NCI-H526 (cell line): Measurements from ENCODE around the gene ARHGAP22.

Experiments
- DNase-seq, 2 experiments: peaks; one replicate each; lab custom pipeline; 2025; lab: John Stamatoyannopoulos, UW

The ARHGAP22 gene

GRCh38 chr10:48463318-48464003, 141.4 kb downstream of the ARHGAP22 start:
- no peak for DNase-seq

GRCh38 chr10:48462482-48463020, 142.3 kb downstream of the ARHGAP22 start:
- no peak for DNase-seq

DNA sequence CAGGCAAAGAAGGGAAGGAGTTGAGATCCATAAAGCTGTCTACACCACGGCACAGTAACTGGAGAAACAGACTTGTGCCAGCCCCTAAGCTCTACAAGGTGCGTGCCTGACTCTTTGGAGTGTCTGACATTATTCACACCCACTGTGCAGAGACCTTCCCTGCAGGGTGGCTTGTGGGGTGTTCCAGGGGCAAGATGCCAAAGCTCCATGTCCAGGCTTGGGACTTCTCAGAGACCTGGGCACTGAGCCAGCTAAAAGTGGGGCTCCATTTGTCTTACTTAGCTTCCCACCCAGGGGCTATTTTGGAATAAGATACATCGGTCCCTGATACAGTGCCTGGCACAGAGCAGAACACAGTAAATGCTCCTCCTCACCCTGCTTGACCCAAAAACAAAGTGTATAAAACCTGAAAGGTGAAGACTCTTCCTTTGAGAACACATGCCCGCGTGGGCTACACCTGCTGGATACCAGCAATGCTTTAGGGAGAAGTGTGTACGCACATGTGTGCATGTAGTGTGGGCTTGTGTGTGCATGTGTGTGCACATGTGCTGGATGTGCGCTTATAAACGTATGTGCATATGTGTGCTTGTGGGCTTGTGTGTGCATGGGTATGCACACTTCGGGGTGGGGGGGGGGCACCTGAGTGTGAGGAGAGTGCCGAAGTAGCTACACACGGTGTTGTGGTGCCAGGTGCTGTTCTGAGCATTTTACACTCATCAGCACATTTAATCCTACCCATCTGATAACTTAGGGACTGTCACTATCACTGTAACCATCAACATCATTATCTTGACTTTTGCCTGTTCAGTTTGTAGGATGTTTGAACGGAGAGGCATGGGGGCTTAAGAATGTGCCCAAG, 143.0 kb downstream of the ARHGAP22 start:
- no peak for DNase-seq

GRCh38 chr10:48460182-48460581, 144.7 kb downstream of the ARHGAP22 start:
- no peak for DNase-seq

- DNase-seq, result no peak
Measured at GRCh38 chr10:48459270-48460150, 145.4 kb downstream of the ARHGAP22 start.

DNA sequence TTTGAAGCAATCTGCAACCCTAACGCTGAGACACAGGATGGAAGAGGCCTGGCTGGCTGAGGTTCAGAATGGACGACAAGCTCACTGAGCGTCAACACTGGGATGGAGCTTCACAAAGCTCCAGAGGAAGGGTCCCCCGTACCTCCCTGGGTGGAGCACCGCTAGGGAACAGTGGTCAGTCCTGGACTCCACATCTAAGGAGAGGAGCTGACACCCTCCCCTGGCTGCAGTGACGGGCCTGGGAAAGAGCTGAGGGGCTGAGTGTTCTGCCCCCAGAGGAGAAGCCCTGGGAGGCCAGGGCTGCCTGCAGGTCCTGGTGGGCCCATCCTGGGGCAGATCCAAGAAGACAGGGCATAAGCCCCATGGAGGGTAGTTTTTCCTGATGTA, 146.2 kb downstream of the ARHGAP22 start:
- DNase-seq, result no peak

DNA sequence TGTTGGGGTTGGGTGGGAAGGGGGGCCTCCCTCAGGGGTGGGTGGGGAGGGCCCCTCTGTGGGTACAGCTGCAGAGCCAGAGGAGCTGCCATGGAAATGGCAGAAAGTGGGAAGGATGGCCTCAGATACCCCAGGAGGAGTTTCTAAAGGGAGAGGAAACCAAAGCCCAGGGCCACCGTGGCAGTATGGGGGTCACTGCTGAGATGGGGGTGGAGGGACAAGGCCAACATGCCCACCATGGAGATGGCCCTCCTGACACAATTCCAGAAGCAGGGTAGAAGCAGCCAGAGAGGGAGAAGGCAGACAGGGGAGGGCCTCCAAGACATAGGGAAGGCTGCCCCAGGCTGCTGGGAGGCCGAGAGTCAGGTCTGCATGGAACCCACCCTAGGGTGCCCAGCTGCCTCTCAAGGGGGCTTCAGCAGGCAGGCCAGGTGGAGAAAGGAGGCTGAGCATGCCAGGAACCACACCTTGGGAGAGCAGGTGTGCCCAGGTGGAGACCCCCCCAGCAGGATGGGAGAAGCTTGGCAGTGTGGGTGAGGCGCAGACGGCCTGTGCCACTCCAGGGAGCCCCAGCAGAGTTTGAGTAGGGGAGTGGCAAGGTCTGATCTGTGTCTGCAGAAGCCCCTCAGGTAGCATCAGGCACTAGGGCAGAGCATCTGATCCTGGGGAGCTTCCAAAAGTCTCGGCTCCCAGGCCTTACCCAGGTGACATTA, 146.8 kb downstream of the ARHGAP22 start:
- no peak for DNase-seq

GRCh38 chr10:48456808-48457761, 147.8 kb downstream of the ARHGAP22 start:
- DNase-seq, result no peak

GRCh38 chr10:48456361-48456804, 148.5 kb downstream of the ARHGAP22 start:
- DNase-seq, result no peak

DNA sequence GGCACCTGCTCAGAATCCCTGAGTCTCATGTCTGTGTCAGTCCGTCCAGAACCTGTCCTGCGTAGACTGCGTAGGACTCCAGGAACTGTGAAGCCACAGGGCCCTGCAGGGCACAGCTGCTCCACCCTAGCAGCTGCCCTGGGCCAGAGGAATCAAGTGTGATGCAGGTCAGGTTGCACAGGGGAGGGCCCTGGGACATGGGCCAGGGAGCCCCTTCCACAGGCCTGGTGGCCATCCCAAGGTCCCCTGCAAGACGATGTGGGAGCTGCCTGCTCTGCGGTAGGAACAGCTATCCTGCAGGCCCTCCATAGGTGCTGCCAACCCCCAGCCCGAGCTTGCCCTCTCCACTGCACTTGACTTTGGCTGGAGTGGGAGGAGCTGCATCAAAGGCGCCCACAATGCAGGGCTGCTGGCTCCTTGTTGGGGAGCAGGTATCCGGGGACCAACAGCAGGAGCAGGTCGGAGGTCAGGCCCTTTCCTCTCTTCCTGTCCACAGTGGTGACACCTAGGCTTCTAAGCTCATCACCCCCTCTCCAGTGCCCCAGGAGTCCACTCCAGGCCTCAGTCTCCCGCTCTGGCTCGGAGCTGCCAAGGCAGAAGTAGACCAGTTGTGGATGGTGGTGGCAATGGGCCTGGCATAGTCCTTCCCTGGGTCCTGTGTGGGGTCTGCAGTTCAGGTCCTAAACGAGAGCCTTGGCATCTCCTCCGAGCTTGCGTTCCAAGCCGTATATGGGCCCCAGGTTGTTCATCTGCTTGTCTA, 149.3 kb downstream of the ARHGAP22 start:
- no peak for DNase-seq

GRCh38 chr10:48455055-48455391, 149.8 kb downstream of the ARHGAP22 start:
- DNase-seq, result no peak

DNA sequence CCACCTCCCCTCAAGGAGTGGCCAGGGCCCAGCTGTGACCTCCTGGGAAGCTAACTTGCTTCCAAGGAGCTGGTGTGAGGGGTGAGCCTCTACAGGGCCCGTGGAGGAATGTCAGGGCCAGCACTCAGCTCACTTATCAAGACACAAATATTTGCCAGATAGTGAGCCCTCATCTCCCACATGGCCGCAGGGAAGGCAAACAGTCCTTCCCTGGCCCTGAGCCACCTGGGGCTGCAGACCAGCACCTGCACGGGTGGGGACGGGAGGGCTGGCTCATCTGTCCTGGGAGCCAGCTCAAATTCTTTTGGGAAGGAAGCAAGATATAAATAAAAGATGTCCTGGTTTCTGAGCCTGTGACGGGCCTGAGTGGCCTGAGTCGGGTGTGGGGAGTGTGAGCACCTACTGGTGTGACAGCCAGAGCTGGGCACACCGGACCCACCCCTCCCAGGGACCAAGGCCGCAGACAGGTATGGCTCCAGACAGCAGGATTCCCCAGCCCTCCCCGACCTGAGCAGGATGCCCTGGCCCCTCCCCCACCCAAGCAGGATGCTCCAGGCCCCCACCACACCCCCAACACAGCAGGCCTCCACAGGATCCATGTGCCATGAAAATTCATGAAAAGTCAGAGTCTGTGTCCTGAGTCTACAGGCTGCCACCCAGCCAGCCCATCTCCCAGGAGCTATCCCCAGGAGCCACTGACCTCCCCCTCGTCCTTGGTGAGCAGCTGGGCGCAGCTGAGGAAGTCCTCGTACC, 150.4 kb downstream of the ARHGAP22 start:
- no peak for DNase-seq

GRCh38 chr10:48453451-48454301, 151.2 kb downstream of the ARHGAP22 start:
- DNase-seq, result no peak

- no peak for DNase-seq
Measured at GRCh38 chr10:48452879-48453412, 151.9 kb downstream of the ARHGAP22 start.

- DNase-seq, result no peak
Measured at GRCh38 chr10:48451969-48452878, 152.6 kb downstream of the ARHGAP22 start.

DNA sequence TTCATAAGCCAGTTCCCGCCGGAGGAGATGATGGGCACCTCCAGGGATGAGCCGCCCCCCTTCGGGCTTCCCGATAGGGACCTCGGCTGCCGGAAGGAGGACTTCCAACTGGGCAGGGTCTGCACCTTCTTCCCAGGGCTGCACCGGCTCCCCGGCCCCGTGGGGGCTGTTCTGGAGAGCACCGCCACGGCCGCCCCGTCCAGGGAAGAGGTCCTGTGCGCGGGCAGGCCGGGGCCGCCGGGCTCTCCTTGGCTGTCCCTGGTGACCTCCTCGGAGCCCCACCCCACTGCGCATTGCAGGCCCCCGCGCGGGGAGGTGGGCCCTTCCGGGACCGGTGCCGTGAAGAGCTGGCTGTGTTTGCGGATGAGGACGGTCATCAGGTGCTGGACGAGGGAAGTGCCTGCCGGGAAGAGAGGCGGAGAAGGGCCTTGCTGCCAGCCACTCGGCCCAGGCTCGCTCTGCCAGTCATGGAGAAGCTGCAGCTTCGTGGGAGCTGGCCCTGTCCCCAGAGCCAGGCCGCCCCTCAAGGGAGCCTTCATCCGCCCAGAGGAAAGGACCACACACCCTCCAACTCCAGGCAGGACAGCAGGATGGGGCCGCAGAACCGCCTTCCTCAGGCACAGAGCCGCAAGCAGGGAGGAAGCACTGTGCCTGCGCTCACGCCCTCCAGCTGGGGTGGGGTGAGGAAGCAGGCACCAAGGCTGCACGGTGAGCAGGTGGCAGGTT, 154.0 kb downstream of the ARHGAP22 start:
- DNase-seq, result no peak
